Neural cell (in vitro differentiated cells): ENCODE results near the gene NUP58.

Experiments
- CTCF ChIP-seq: fragments of 450-650 bp; IDR thresholded peaks from 2 replicates; pipeline ENCODE4 v1.5.1; 2014; ENCODE audit warnings: antibody characterized with exemption, mild to moderate bottlenecking, moderate library complexity; ENCODE audit not compliant: poor library complexity, severe bottlenecking
- EP300 ChIP-seq: fragments of 450-650 bp; conservative IDR thresholded peaks from 2 replicates; pipeline ENCODE4 v1.6.1; 2014; ENCODE audit warnings: antibody characterized with exemption, mild to moderate bottlenecking, moderate library complexity; ENCODE audit not compliant: poor library complexity, severe bottlenecking
- EZH2 ChIP-seq: fragments of 200-600, 300-800 bp; shearing (Covaris generic), sonication (generic); IDR thresholded peaks from 2 replicates; pipeline ENCODE4 v1.6.1; 2014; ENCODE audit warnings: antibody characterized with exemption, low read length, borderline replicate concordance, mild to moderate bottlenecking; ENCODE audit not compliant: insufficient read depth, poor library complexity, severe bottlenecking
- MXI1 ChIP-seq: fragments of 450-650 bp; conservative IDR thresholded peaks from 2 replicates; pipeline ENCODE4 v1.6.1; 2014; ENCODE audit warnings: antibody characterized with exemption, mild to moderate bottlenecking; ENCODE audit not compliant: poor library complexity, severe bottlenecking
- POLR2AphosphoS5 ChIP-seq: IDR thresholded peaks from 2 replicates; pipeline ENCODE4 v1.6.1; 2012
- RAD21 ChIP-seq: fragments of 450-650 bp; conservative IDR thresholded peaks from 2 replicates; pipeline ENCODE4 v1.6.1; 2014; ENCODE audit warnings: antibody characterized with exemption, mild to moderate bottlenecking, moderate library complexity
- REST ChIP-seq: IDR thresholded peaks from 2 replicates; pipeline ENCODE4 v1.6.1; 2012; ENCODE audit warnings: borderline replicate concordance
- SMC3 ChIP-seq: fragments of 450-650 bp; conservative IDR thresholded peaks from 2 replicates; pipeline ENCODE4 v1.6.1; 2014; ENCODE audit warnings: antibody characterized with exemption, mild to moderate bottlenecking, moderate library complexity; ENCODE audit not compliant: poor library complexity
- TAF1 ChIP-seq: IDR thresholded peaks from 2 replicates; pipeline ENCODE4 v1.6.1; 2012; ENCODE audit warnings: low read depth

- no peak for TF ChIP-seq CTCF
- TF ChIP-seq EP300, result no peak
- no peak for TF ChIP-seq RAD21
- no peak for TF ChIP-seq TAF1
- no peak for TF ChIP-seq EZH2
- TF ChIP-seq REST, result no peak
- TF ChIP-seq POLR2AphosphoS5, result no peak
- no peak for TF ChIP-seq MXI1
- no peak for TF ChIP-seq SMC3
These were observed 79.4 kb downstream of the NUP58 start for GRCh38 chr13:25380741-25381324.
